ENCODE measurements around the gene FLOT2. TPM values are rescaled to one million over a fixed set of nuclear protein-coding genes. Genes with fewer than 3 reads are reported as not detected.

The FLOT2 gene
- total and polyA plus RNA-seq, 2 of the 8 experiments (the other 6 are each of a cell fraction or from before 2014, with no cell fraction given) = 116 to 189 TPM

DNA sequence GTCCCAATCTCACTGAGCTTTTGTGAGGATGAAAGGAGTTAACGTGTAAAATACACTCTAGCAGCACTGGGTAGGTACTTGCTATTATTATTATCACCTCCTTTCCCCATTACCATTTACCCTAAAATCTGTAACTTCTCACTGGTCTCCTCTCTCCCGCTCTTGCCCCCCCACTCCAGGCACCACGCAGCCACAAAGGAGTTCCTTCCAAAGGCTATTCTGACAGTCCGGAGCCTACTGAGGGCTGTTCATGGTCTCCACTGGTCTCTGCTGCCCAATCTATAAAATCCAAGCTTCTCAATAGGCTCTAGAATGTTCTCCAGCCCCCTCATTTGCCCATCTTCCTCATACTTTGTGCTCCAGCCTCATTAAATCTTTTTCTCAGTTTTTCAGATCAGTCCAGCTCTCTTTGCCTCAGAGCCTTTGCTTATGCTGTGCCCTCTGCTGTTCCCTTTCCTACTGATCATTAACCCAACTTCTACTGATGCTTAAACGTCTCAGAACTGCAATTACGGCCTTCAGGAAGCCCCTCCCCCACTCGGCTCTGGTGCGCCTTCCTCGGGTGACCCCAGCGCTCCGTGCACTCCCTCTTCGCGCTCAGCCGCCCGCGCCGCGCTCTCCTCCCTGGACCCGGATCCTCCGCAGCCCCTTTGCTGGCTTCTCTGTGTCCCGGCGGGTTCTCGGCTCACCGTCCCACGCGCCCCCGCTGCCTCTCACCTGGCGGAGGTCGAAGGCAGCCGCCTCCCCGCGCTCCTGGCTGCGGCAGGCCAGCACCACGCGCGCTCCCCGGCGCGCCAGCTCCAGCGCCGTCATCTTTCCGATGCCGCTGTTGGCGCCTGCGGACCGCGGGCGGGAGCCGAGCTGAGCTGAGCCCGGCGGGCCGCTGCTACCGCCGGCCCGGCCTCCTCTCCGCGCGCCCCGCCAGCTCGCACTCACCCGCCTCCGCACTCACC, 4.6 kb upstream of the FLOT2 start (continued):
- TF ChIP-seq KDM5A (IDR thresholded peaks at IDR 0.05; ENCODE audit: low read length) = no peak
- TF ChIP-seq TBP (IDR thresholded peaks at IDR 0.05; ENCODE audit: low read depth, low read length) = no peak
- TF ChIP-seq TAF7 (optimal IDR thresholded peaks at IDR 0.05; ENCODE audit: borderline replicate concordance, low read depth, low read length) = no peak
- TF ChIP-seq, protein P1, sequence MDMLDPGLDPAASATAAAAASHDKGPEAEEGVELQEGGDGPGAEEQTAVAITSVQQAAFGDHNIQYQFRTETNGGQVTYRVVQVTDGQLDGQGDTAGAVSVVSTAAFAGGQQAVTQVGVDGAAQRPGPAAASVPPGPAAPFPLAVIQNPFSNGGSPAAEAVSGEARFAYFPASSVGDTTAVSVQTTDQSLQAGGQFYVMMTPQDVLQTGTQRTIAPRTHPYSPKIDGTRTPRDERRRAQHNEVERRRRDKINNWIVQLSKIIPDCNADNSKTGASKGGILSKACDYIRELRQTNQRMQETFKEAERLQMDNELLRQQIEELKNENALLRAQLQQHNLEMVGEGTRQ (IDR thresholded peaks at IDR 0.05; ENCODE audit: low read length) = no peak
- TF ChIP-seq CBX5 (IDR thresholded peaks at IDR 0.05; ENCODE audit: low read depth, low read length) = no peak
- no peak for TF ChIP-seq GABPA (IDR thresholded peaks at IDR 0.05; ENCODE audit: borderline replicate concordance, insufficient read depth, low read length)
- no peak for TF ChIP-seq SIRT6 (IDR thresholded peaks at IDR 0.05; ENCODE audit: low read length)
- no peak for TF ChIP-seq BCL11A (IDR thresholded peaks at IDR 0.05; ENCODE audit: low read depth in 2 of 2, low read length in 2 of 2)
- TF ChIP-seq RAD21 (IDR thresholded peaks at IDR 0.05 in 1 of 2, conservative IDR thresholded peaks at IDR 0.05 in 1 of 2; ENCODE audit: low read depth in 2 of 2, low read length in 2 of 2) = no peak
- no peak for TF ChIP-seq POLR2A (IDR thresholded peaks at IDR 0.05; ENCODE audit: control extremely low read depth in 1 of 2, low read depth in 2 of 2, low read length in 2 of 2)
- TF ChIP-seq SAP30 (IDR thresholded peaks at IDR 0.05; ENCODE audit: insufficient read depth, insufficient replicate concordance, low read length) = no peak
- no peak for TF ChIP-seq RNF2 (IDR thresholded peaks at IDR 0.05; ENCODE audit: borderline replicate concordance, low read depth, low read length, missing control alignments, poor library complexity, severe bottlenecking)
- TF ChIP-seq, protein P2, sequence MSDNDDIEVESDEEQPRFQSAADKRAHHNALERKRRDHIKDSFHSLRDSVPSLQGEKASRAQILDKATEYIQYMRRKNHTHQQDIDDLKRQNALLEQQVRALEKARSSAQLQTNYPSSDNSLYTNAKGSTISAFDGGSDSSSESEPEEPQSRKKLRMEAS (IDR thresholded peaks at IDR 0.05) = peak; percentile 29; the same call in 1 of the 2 replicates
- no peak for TF ChIP-seq POU5F1 (IDR thresholded peaks at IDR 0.05; ENCODE audit: low read depth, low read length)
- TF ChIP-seq BRCA1 (IDR thresholded peaks at IDR 0.05; ENCODE audit: low read depth, low read length) = no peak
- no peak for TF ChIP-seq FOSL1 (IDR thresholded peaks at IDR 0.05; ENCODE audit: insufficient read depth, low read depth, low read length)
- no peak for TF ChIP-seq RFX5 (IDR thresholded peaks at IDR 0.05; ENCODE audit: borderline replicate concordance, low read depth, low read length)

Measured in H1 (cell line).